Activated T-helper 2 cell treated with anti-CD3 and anti-CD28 coated beads, Interferon-gamma antibody, Interleukin-2, Interleukin-4, amounts not matched to agents 10 μg/mL and 5 μg/mL and 100 μg/mL, durations not matched to agents 14 hours and 24 hours and 36 hours (primary cell): ENCODE data around the gene PCDHGB4. TPM values are rescaled to one million over a fixed set of nuclear protein-coding genes. Genes with fewer than 3 reads are reported as not detected.

Experiments
- DNase-seq: peaks from one replicate; pipeline ENCODE4 v3.0.0; 2021; ENCODE audit warnings: low spot score
- H3K27ac Mint-ChIP-seq: one replicate; pipeline ENCODE4 v1.8.0; 2021; ENCODE audit warnings: mixed read lengths
- H3K27me3 Mint-ChIP-seq: one replicate; pipeline ENCODE4 v1.8.0; 2021; ENCODE audit warnings: low read depth, mixed read lengths
- H3K36me3 Mint-ChIP-seq: one replicate; pipeline ENCODE4 v1.8.0; 2021; ENCODE audit warnings: low read depth, mixed read lengths
- H3K4me1 Mint-ChIP-seq: one replicate; pipeline ENCODE4 v1.8.0; 2021; ENCODE audit warnings: low read depth, mixed read lengths
- H3K4me3 Mint-ChIP-seq: one replicate; pipeline ENCODE4 v1.8.0; 2021; ENCODE audit warnings: low read depth, mild to moderate bottlenecking, moderate library complexity, mixed read lengths
- H3K9me3 Mint-ChIP-seq: one replicate; pipeline ENCODE4 v1.8.0; 2021; ENCODE audit warnings: mixed read lengths
- intact Hi-C: fragments of 100-400 bp; cut with micrococcal nuclease; formaldehyde crosslinking; loops from one replicate; pipeline ENCODE4 v1.15.1; 2023
- total RNA-seq: library from RNA; stranded (reverse); gene quantifications from 2 replicates; pipeline ENCODE4 v1.2.3, GENCODE V29; 2022

Gene PCDHGB4
- total RNA-seq, 1 donor from 2014 or later: 0.34 TPM

DNA sequence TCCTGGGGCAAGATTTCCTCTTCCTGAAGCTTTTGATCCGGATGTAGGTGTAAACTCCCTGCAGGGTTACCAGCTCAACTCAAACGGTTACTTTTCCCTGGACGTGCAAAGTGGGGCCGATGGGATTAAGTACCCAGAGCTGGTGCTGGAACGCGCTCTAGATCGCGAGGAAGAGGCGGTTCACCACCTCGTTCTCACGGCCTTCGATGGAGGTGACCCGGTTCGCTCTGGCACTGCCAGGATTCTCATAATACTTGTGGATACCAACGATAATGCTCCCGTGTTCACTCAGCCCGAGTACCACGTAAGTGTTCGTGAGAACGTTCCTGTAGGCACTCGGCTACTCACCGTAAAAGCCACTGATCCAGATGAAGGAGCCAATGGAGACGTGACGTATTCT, 31.9 kb upstream of the PCDHGB4 start:
- intact Hi-C loops: loop anchor here (5.0 to 10.0 kb wide), 4 partner anchors 67 to 202 kb away; partner anchors contain the start of gene PCDHGA11
- H3K27ac Mint-ChIP-seq: no peak overlapping the region
- H3K4me3 Mint-ChIP-seq: no peak overlapping the region
- DNase-seq: no peak
- peaks cover 21% of the 10 kb centered on the region for H3K9me3 Mint-ChIP-seq
- peaks cover 1% of the 10 kb centered on the region for H3K36me3 Mint-ChIP-seq
- peaks cover 20% of the 10 kb centered on the region for H3K27me3 Mint-ChIP-seq
- H3K4me1 Mint-ChIP-seq: peaks cover 2% of the 10 kb centered on the region

DNA sequence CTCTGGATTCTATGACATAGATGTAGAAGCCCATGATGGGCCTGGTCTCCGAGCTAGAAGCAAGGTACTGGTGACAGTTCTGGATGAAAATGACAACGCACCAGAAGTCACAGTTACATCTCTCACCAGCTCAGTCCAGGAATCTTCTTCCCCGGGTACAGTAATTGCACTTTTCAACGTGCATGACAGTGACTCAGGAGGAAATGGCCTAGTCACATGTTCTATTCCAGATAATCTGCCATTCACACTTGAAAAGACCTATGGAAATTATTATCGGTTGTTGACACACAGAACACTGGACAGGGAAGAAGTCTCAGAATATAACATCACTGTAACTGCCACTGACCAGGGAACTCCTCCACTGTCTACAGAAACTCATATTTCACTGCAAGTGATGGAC, 31.4 kb upstream of the PCDHGB4 start:
- H3K36me3 Mint-ChIP-seq: peaks cover 3% of the 10 kb centered on the region
- H3K27ac Mint-ChIP-seq: no peak overlapping the region
- peaks cover 24% of the 10 kb centered on the region for H3K27me3 Mint-ChIP-seq

GRCh38 chr5:141356950-141357349, 30.5 kb upstream of the PCDHGB4 start:
- intact Hi-C loops: loop anchor here (5.0 to 10.0 kb wide), 4 partner anchors 65 to 200 kb away; partner anchors contain the start of gene PCDHGA11
- H3K4me3 Mint-ChIP-seq: no peak overlapping the region
- no peak overlapping the region for H3K27ac Mint-ChIP-seq
- no peak for DNase-seq
- peaks cover 2% of the 10 kb centered on the region for H3K4me1 Mint-ChIP-seq
- H3K27me3 Mint-ChIP-seq: peaks cover 27% of the 10 kb centered on the region
- H3K36me3 Mint-ChIP-seq: peaks cover 3% of the 10 kb centered on the region
- peaks cover 31% of the 10 kb centered on the region for H3K9me3 Mint-ChIP-seq

More for the DNA sequence above, 31.4 kb upstream of the PCDHGB4 start:
- DNase-seq: no peak
- peaks cover 26% of the 10 kb centered on the region for H3K9me3 Mint-ChIP-seq
- peaks cover 2% of the 10 kb centered on the region for H3K4me1 Mint-ChIP-seq
- intact Hi-C loops: loop anchor here (5.0 to 10.0 kb wide), 4 partner anchors 66 to 201 kb away; partner anchors contain the start of gene PCDHGA11
- no peak overlapping the region for H3K4me3 Mint-ChIP-seq

- Mint-ChIP-seq H3K27me3 (peaks cover 34% of the 10 kb centered on the region), H3K4me1 (peaks cover 2% of the 10 kb centered on the region), H3K27ac (peak within 1 kb of the TSS; percentile 62), H3K9me3 (peaks cover 52% of the 10 kb centered on the region), H3K36me3 (peaks cover 6% of the 10 kb centered on the region), H3K4me3 (peak within 1 kb of the TSS; percentile 85)
- no peak for DNase-seq
- intact Hi-C loops: loop anchor here (5.0 to 10.0 kb wide), 4 partner anchors 62 to 197 kb away; partner anchors contain the start of gene PCDHGA11
These were observed 27.6 kb upstream of the PCDHGB4 start, which contains the start of gene PCDHGB2 for GRCh38 chr5:141359790-141360426. TSS of gene PCDHGB2 (plus strand) at chr5:141359994. CDS start at chr5:141360136, 142 bp downstream.

DNA sequence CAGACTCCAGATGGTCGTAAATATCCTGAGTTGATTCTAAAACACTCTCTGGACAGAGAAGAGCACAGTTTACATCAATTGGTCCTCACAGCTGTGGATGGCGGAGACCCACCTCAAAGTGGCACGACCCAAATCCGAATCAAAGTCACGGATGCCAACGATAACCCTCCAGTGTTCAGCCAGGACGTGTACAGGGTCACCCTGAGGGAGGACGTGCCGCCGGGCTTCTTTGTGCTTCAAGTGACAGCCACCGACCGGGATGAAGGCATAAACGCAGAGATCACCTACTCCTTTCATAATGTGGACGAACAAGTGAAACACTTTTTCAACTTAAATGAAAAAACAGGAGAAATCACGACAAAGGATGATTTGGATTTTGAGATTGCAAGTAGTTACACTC, 26.8 kb upstream of the PCDHGB4 start:
- H3K4me3 Mint-ChIP-seq: peak overlapping the region; percentile 85

DNA sequence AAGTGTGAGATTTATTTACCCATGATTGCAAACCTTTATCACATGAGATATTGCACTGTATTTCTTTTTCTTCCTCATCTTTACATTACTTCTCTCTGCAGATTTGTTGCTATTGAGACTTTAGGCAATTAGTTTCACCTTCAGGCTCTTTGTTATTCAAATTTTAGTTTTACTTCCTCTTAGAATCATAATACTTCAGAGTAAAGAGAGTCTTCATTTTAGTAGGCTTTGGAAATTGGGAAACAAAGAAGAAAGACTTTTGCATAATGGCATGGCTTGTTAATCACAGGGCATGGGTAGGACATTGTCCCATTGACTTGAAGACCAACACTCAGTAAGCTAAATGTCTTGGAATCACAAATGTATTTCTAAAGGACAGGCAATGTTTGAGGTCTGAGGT, 24.8 kb upstream of the PCDHGB4 start:
- H3K4me1 Mint-ChIP-seq: peaks cover 2% of the 10 kb centered on the region
- peaks cover 6% of the 10 kb centered on the region for H3K36me3 Mint-ChIP-seq
- no peak for DNase-seq
- H3K9me3 Mint-ChIP-seq: peaks cover 55% of the 10 kb centered on the region
- no peak overlapping the region for H3K27ac Mint-ChIP-seq
- no peak overlapping the region for H3K4me3 Mint-ChIP-seq
- H3K27me3 Mint-ChIP-seq: peaks cover 33% of the 10 kb centered on the region
- intact Hi-C loops: no loop called here

More for the DNA sequence above, 26.8 kb upstream of the PCDHGB4 start:
- Mint-ChIP-seq H3K27me3 (peaks cover 37% of the 10 kb centered on the region), H3K27ac (no peak overlapping the region), H3K4me1 (peaks cover 2% of the 10 kb centered on the region), H3K9me3 (peaks cover 55% of the 10 kb centered on the region), H3K36me3 (peaks cover 6% of the 10 kb centered on the region)
- DNase-seq: no peak
- intact Hi-C loops: no loop called here

- Mint-ChIP-seq H3K4me1 (peaks cover 2% of the 10 kb centered on the region), H3K36me3 (peaks cover 6% of the 10 kb centered on the region), H3K27ac (no peak within 1 kb of the TSS), H3K9me3 (peaks cover 52% of the 10 kb centered on the region), H3K4me3 (no peak within 1 kb of the TSS), H3K27me3 (peaks cover 30% of the 10 kb centered on the region)
- intact Hi-C loops: no loop called here
- no peak for DNase-seq
These were observed 23.4 kb upstream of the PCDHGB4 start, which contains the start of gene PCDHGA5 for GRCh38 chr5:141363952-141364660. TSS of gene PCDHGA5 (plus strand) at chr5:141364162. CDS start at chr5:141364331, 169 bp downstream.

GRCh38 chr5:141366016-141366896, 21.2 kb upstream of the PCDHGB4 start:
- peaks cover 45% of the 10 kb centered on the region for H3K9me3 Mint-ChIP-seq
- intact Hi-C loops: no loop called here
- H3K27me3 Mint-ChIP-seq: peaks cover 30% of the 10 kb centered on the region
- H3K36me3 Mint-ChIP-seq: peaks cover 3% of the 10 kb centered on the region
- peaks cover 1% of the 10 kb centered on the region for H3K4me1 Mint-ChIP-seq
- no peak overlapping the region for H3K4me3 Mint-ChIP-seq
- H3K27ac Mint-ChIP-seq: no peak overlapping the region
- DNase-seq: no peak

GRCh38 chr5:141369994-141370848, 17.3 kb upstream of the PCDHGB4 start, which contains the start of gene PCDHGB3:
TSS of gene PCDHGB3 (plus strand) at chr5:141370242. CDS start at chr5:141370395, 153 bp downstream.
- no peak for DNase-seq
- Mint-ChIP-seq H3K4me1 (peaks cover 1% of the 10 kb centered on the region), H3K27me3 (peaks cover 19% of the 10 kb centered on the region)

DNA sequence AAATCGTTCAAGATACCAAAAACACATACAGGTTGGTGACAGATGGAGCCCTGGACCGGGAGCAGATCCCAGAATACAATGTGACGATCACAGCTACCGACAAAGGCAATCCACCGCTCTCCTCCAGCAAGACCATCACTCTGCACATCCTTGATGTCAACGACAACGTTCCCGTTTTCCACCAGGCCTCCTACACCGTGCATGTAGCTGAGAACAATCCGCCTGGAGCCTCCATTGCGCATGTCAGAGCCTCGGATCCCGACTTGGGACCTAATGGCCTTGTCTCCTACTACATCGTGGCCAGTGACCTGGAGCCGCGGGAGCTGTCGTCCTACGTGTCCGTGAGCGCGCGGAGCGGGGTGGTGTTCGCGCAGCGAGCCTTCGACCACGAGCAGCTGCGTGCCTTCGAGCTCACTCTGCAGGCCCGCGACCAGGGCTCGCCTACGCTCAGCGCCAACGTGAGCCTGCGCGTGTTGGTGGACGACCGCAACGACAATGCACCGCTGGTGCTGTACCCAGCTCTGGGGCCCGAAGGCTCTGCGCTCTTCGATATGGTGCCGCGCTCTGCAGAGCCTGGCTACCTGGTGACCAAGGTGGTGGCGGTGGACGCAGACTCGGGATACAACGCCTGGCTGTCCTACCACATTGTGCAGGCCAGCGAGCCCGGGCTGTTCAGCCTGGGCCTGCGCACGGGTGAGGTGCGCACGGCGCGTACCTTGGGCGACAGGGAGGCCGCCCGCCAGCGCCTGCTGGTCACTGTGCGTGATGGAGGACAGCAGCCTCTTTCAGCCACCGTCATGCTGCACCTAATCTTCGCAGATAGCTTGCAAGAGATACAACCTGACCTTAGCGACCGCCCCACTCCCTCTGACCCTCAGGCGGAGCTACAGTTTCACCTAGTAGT, 15.7 kb upstream of the PCDHGB4 start:
- Mint-ChIP-seq H3K27me3 (peaks cover 15% of the 10 kb centered on the region), H3K4me1 (peaks cover 1% of the 10 kb centered on the region), H3K36me3 (peaks cover 5% of the 10 kb centered on the region), H3K4me3 (no peak overlapping the region), H3K27ac (no peak overlapping the region), H3K9me3 (peaks cover 38% of the 10 kb centered on the region)
- intact Hi-C loops: no loop called here
- DNase-seq: no peak

More at GRCh38 chr5:141369994-141370848, 17.3 kb upstream of the PCDHGB4 start, which contains the start of gene PCDHGB3:
- Mint-ChIP-seq H3K4me3 (peak within 1 kb of the TSS; percentile 77), H3K36me3 (peaks cover 5% of the 10 kb centered on the region), H3K27ac (no peak within 1 kb of the TSS), H3K9me3 (peaks cover 37% of the 10 kb centered on the region)
- intact Hi-C loops: no loop called here
